GM12878 (cell line): ENCODE results near the gene SCEL. TPM values are rescaled to one million over a fixed set of nuclear protein-coding genes. Genes with fewer than 3 reads are reported as not detected.

Experiments
- ATAC-seq: fragments of 200-7000 bp; cut with Tn5 transposase; 3 replicates; pipeline ENCODE4 v1.9.1; 2020; ENCODE audit warnings: mild to moderate bottlenecking, moderate library complexity
- BruUV-seq: library from RNA; stranded (reverse); fragments of 400-500 nt; replicated peaks from 2 replicates; lab custom pipeline; 2021; lab: Mats Ljungman, UMichigan
- CTCF ChIA-PET: fragments of 300-600 bp; sonication (Branson Sonifier 250); formaldehyde crosslinking; extraction: SDS; loops from one replicate; lab custom pipeline; 2021; ENCODE audit warnings: inconsistent platforms; lab: Yijun Ruan, JAX
- POLR2A ChIA-PET: fragments of 350-600 bp; formaldehyde crosslinking; extraction: SDS; loops from one replicate; lab custom pipeline; 2021; ENCODE audit warnings: inconsistent platforms; lab: Charles Lee
- RAD21 ChIA-PET: fragments of 300-600 bp; sonication (Branson Sonifier 250); formaldehyde crosslinking; loops from one replicate; lab custom pipeline; 2023; ENCODE audit warnings: antibody characterized with exemption; ENCODE audit not compliant: unreplicated experiment; lab: Charles Lee
- SMC1A ChIA-PET: fragments of 300-600 bp; sonication (Branson Sonifier 250); formaldehyde crosslinking; loops from one replicate; lab custom pipeline; 2023; ENCODE audit not compliant: unreplicated experiment, uncharacterized antibody; lab: Charles Lee
- DNase-seq: peaks from one replicate; pipeline ENCODE4 v3.0.0-alpha.2; 2011; ENCODE audit warnings: low read depth, low spot score
- FAIRE-seq: peaks from 3 replicates; lab custom pipeline; 2011; peaks lifted over from hg19 to GRCh38; lab: Jason Lieb, UNC
- H2AFZ ChIP-seq: 2 replicates; pipeline ENCODE4 v1.6.0; 2011; ENCODE audit warnings: low read depth, low read length, control low read depth; ENCODE audit not compliant: control insufficient read depth
- H3K27ac ChIP-seq: 2 replicates; pipeline ENCODE4 v1.5.1; 2011; ENCODE audit warnings: control low read depth; ENCODE audit not compliant: control insufficient read depth, insufficient read depth
- H3K27me3 ChIP-seq, 2 experiments: replicated peaks in 1 of 2; 2 replicates each; pipeline versions ENCODE4 v1.6.0 to v1.6.1; 2011; ENCODE audit warnings: low read length in 1 of 2; ENCODE audit not compliant: control insufficient read depth in 2 of 2, insufficient read depth in 2 of 2
- H3K36me3 ChIP-seq, 2 experiments: 2 replicates each; pipeline ENCODE4 v1.5.1; 2011; ENCODE audit warnings: low read length in 1 of 2; ENCODE audit not compliant: control insufficient read depth in 2 of 2, insufficient read depth in 2 of 2
- H3K4me1 ChIP-seq: 2 replicates; pipeline ENCODE4 v1.6.1; 2011; ENCODE audit warnings: mild to moderate bottlenecking, low read length, moderate library complexity, mixed read lengths; ENCODE audit not compliant: control insufficient read depth, insufficient read depth
- H3K4me2 ChIP-seq: 2 replicates; pipeline ENCODE4 v1.6.0; 2011; ENCODE audit warnings: control low read depth; ENCODE audit not compliant: control insufficient read depth, insufficient read depth
- H3K4me3 ChIP-seq: fragments of 200-600 bp; sonication (generic); 2 replicates; pipeline ENCODE4 v1.5.1; 2016
- H3K79me2 ChIP-seq: 2 replicates; pipeline ENCODE4 v1.6.0; 2011; ENCODE audit warnings: low read length; ENCODE audit not compliant: control insufficient read depth, insufficient read depth
- H3K9ac ChIP-seq: 2 replicates; pipeline ENCODE4 v1.8.0; 2011; ENCODE audit warnings: low read length, control low read depth, mixed read lengths; ENCODE audit not compliant: control insufficient read depth, insufficient read depth
- H3K9me3 ChIP-seq: replicated peaks from 3 replicates; pipeline ENCODE4 v1.5.1; 2011; ENCODE audit warnings: mild to moderate bottlenecking, low read length; ENCODE audit not compliant: control insufficient read depth, insufficient read depth
- H4K20me1 ChIP-seq: 2 replicates; pipeline ENCODE4 v1.6.0; 2011; ENCODE audit not compliant: control insufficient read depth, insufficient read depth
- KAT2A ChIP-seq: conservative IDR thresholded peaks from 2 replicates; pipeline ENCODE4 v1.6.1; 2011; ENCODE audit warnings: low read depth, low read length; ENCODE audit not compliant: control insufficient read depth
- LARP7 ChIP-seq: fragments of 450-650 bp; IDR thresholded peaks from 2 replicates; pipeline ENCODE4 v1.6.1; 2017; ENCODE audit warnings: mild to moderate bottlenecking
- MTA2 ChIP-seq: fragments of 450-650 bp; IDR thresholded peaks from 2 replicates; pipeline ENCODE4 v1.6.1; 2016; ENCODE audit warnings: low read depth, mild to moderate bottlenecking, moderate library complexity
- SMC3 ChIP-seq: IDR thresholded peaks from 2 replicates; pipeline ENCODE4 v1.6.1; 2011; ENCODE audit warnings: low read length, improper control_type of control experiment, borderline replicate concordance
- SUPT20H ChIP-seq: IDR thresholded peaks from 2 replicates; pipeline ENCODE4 v1.6.1; 2011; ENCODE audit warnings: low read depth, mild to moderate bottlenecking, low read length, moderate library complexity, borderline replicate concordance; ENCODE audit not compliant: control insufficient read depth
- TCF7 ChIP-seq: IDR thresholded peaks from 2 replicates; pipeline ENCODE4 v1.6.1; 2014; ENCODE audit warnings: antibody characterized with exemption, borderline replicate concordance
- WGBS: methylation state at CpG from one replicate; pipeline ENCODE4 v1.1.6; 2016; ENCODE audit warnings: low lambda C conversion rate; ENCODE audit not compliant: insufficient replicate concordance, insufficient coverage; ENCODE audit errors: missing lambda C conversion rate; 5-methylcytosine and 5-hydroxymethylcytosine counted together
- in situ Hi-C: fragments of 300-500 bp; cut with MboI; formaldehyde crosslinking; loops from 9 replicates; pipeline ENCODE4 v1.14.3; 2018; ENCODE audit warnings: mixed read lengths
- intact Hi-C: fragments of 100-400 bp; cut with micrococcal nuclease; formaldehyde crosslinking; loops from one replicate; pipeline ENCODE4 v1.14.2; 2022; ENCODE audit not compliant: unreplicated experiment
- polyA plus RNA-seq, 11 experiments: library from polyadenylated mRNA; depleted of rRNA in 4 of 11; unstranded in 6 of 11; stranded (reverse) in 5 of 11; fragments of >200 nt; fragmentation: Nextera tagmentation in 4 of 11; fragmentation: Illumina TruSeq in 1 of 11; extraction: Ambion mirVana in 4 of 11; extraction: Trizol in 1 of 11; gene quantifications; 1 replicate in 1 of 11; 2 replicates in 10 of 11; pipeline versions ENCODE4 v1.2.1 to v1.2.3, GENCODE V29; 2011 to 2016; ENCODE audit warnings: inconsistent platforms in 2 of 11, missing spikeins in 2 of 11, low read depth in 1 of 11
- total RNA-seq, 4 experiments: library from RNA; depleted of rRNA in 3 of 4; stranded (reverse); fragments of >200 nt in 3 of 4; fragmentation: Illumina TruSeq in 1 of 4; extraction: Trizol in 1 of 4; gene quantifications; 2 replicates each; pipeline versions ENCODE4 v1.2.1 to v1.2.3, GENCODE V29; 2013 to 2021
- TF ChIP-seq, protein P1 (sequence below): fragments of 450-650 bp; IDR thresholded peaks from 2 replicates; pipeline ENCODE4 v1.6.1; 2017; ENCODE audit warnings: mild to moderate bottlenecking, moderate library complexity

SCEL gene
- total and polyA plus RNA-seq, 10 of the 15 experiments (the other 5 are each of a cell fraction or from before 2014, with no cell fraction given), result 0.09 to 0.68 (median 0.16) TPM; not detected in 1

DNA sequence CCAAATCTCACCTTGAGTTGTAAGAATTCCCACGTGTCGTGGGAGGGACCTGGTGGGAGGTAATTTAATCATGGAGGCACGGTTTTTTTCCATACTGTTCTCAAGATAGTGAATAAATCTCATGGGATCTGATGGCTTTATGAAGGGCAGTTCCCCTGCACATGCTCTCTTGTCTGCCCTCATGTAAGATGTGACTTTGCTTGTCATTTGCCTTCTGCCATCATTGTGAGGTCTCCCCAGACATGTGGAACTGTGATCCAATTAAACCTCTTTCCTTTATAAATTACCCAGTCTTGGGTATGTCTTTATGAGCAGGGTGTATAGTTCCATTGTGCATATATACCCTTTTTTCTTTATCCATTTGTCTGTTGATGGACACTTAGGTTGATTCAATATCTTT is 13.1 kb downstream of the SCEL start:
- ATAC-seq (no peak), FAIRE-seq (no peak), DNase-seq (no peak)
- CTCF ChIA-PET, result interaction anchor here (1.4 to 1.5 kb wide), 2 partner anchors 10 to 34 kb away, joined by 3 to 4 read pairs; no protein-coding TSS in a partner anchor
- Histone ChIP-seq H3K79me2 (no peaks in the 10 kb centered on the region), H2AFZ (no peak overlapping the region), H3K36me3 (no peaks in the 10 kb centered on the region), H3K4me3 (no peak overlapping the region), H4K20me1 (no peaks in the 10 kb centered on the region), H3K4me1 (peaks cover 4% of the 10 kb centered on the region), H3K9ac (no peak overlapping the region), H3K4me2 (no peak overlapping the region), H3K27ac (no peak overlapping the region), H3K27me3 (no peaks in the 10 kb centered on the region), H3K9me3 (no peaks in the 10 kb centered on the region)
- RAD21 ChIA-PET, result no interaction called here
- 32% methylated on average over 3 of the region's 3 CpGs for WGBS
- TF ChIP-seq LARP7, result no peak
- SMC1A ChIA-PET, result interaction anchor here (0.6 to 1.8 kb wide), 6 partner anchors 9 to 172 kb away, joined by 3 to 12 read pairs (median 4); no protein-coding TSS in a partner anchor
- POLR2A ChIA-PET, result interaction anchor here (1.2 kb wide), 1 partner anchor 11 kb away, joined by 3 read pairs; no protein-coding TSS in a partner anchor
- intact Hi-C loops (no loop called here), in situ Hi-C loops (no loop called here)
- BruUV-seq, result no TSS peak

DNA sequence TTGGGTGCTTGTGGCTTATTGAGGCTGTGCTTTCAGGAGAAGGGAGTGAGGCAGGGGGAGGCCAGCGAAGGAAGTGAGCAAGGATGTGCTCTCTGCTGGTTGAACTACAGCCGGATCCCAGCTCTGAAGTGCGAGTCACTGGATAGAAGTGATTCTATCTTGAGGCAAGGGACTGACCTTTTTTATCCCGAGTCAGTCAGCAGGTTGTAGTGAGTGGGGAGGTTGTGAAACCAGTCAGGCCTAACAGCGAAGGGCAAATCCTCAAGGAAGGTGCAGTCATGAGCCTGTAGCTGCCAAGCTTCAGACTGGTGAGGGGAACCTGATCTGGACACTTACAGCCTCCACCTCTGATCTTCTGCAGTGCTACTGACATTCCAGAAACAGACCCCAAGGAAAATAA is 18.6 kb downstream of the SCEL start:
- RAD21 ChIA-PET, result interaction anchor here (1.1 kb wide), 1 partner anchor 75 kb away, joined by 4 read pairs; no protein-coding TSS in a partner anchor
- no TSS peak for BruUV-seq
- POLR2A ChIA-PET, result no interaction called here
- no peaks in the 10 kb centered on the region for H3K36me3 ChIP-seq
- no peak overlapping the region for H2AFZ ChIP-seq
- H3K4me3 ChIP-seq, result no peak overlapping the region
- 70% methylated on average over 5 of the region's 5 CpGs for WGBS
- no peak overlapping the region for H3K9ac ChIP-seq
- H4K20me1 ChIP-seq, result no peaks in the 10 kb centered on the region
- H3K79me2 ChIP-seq, result no peaks in the 10 kb centered on the region
- H3K27me3 ChIP-seq, result no peaks in the 10 kb centered on the region
- H3K4me2 ChIP-seq, result no peak overlapping the region
- DNase-seq, result no peak
- H3K27ac ChIP-seq, result no peak overlapping the region
- CTCF ChIA-PET, result interaction anchor here (1.0 to 1.7 kb wide), 4 partner anchors 9 to 61 kb away, joined by 3 to 5 read pairs (median 3); no protein-coding TSS in a partner anchor
- H3K4me1 ChIP-seq, result peaks cover 13% of the 10 kb centered on the region
- no peak for ATAC-seq
- no peak for TF ChIP-seq MTA2
- no peak for TF ChIP-seq SUPT20H
- TF ChIP-seq TCF7, result no peak
- no peak for TF ChIP-seq KAT2A
- TF ChIP-seq, protein P1, sequence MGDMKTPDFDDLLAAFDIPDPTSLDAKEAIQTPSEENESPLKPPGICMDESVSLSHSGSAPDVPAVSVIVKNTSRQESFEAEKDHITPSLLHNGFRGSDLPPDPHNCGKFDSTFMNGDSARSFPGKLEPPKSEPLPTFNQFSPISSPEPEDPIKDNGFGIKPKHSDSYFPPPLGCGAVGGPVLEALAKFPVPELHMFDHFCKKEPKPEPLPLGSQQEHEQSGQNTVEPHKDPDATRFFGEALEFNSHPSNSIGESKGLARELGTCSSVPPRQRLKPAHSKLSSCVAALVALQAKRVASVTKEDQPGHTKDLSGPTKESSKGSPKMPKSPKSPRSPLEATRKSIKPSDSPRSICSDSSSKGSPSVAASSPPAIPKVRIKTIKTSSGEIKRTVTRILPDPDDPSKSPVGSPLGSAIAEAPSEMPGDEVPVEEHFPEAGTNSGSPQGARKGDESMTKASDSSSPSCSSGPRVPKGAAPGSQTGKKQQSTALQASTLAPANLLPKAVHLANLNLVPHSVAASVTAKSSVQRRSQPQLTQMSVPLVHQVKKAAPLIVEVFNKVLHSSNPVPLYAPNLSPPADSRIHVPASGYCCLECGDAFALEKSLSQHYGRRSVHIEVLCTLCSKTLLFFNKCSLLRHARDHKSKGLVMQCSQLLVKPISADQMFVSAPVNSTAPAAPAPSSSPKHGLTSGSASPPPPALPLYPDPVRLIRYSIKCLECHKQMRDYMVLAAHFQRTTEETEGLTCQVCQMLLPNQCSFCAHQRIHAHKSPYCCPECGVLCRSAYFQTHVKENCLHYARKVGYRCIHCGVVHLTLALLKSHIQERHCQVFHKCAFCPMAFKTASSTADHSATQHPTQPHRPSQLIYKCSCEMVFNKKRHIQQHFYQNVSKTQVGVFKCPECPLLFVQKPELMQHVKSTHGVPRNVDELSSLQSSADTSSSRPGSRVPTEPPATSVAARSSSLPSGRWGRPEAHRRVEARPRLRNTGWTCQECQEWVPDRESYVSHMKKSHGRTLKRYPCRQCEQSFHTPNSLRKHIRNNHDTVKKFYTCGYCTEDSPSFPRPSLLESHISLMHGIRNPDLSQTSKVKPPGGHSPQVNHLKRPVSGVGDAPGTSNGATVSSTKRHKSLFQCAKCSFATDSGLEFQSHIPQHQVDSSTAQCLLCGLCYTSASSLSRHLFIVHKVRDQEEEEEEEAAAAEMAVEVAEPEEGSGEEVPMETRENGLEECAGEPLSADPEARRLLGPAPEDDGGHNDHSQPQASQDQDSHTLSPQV, result no peak
- TF ChIP-seq SMC3, result no peak
- in situ Hi-C loops, result no loop called here
- SMC1A ChIA-PET, result interaction anchor here (0.8 to 2.1 kb wide), 5 partner anchors 8 to 61 kb away, joined by 3 to 9 read pairs (median 3); no protein-coding TSS in a partner anchor
- FAIRE-seq, result no peak
- H3K9me3 ChIP-seq, result no peaks in the 10 kb centered on the region
- intact Hi-C loops, result no loop called here
